Lower lobe of right lung (tissue), 2 donors: ENCODE measurements around the gene AOPEP. TPM values are rescaled to one million over a fixed set of nuclear protein-coding genes. Genes with fewer than 3 reads are reported as not detected.

Experiments used
- ATAC-seq, 2 donors: fragments of 200-7000 bp; cut with Tn5 transposase; one replicate each; pipeline ENCODE4 v1.9.1; 2020 to 2022; ENCODE audit warnings: mild to moderate bottlenecking in 2 of 2, moderate library complexity in 2 of 2
- DNase-seq: peaks from one replicate; pipeline ENCODE4 v3.0.0-alpha.2; 2020
- H3K27ac ChIP-seq: fragments of 200-600 bp; one replicate; pipeline ENCODE4 v1.8.0; 2022
- H3K27me3 ChIP-seq: fragments of 200-600 bp; one replicate; pipeline ENCODE4 v1.8.0; 2022; ENCODE audit warnings: low read depth
- H3K36me3 ChIP-seq: fragments of 200-600 bp; one replicate; pipeline ENCODE4 v1.8.0; 2022; ENCODE audit warnings: mild to moderate bottlenecking
- H3K4me1 ChIP-seq: fragments of 200-600 bp; one replicate; pipeline ENCODE4 v1.8.0; 2022
- H3K4me3 ChIP-seq: fragments of 200-600 bp; one replicate; pipeline ENCODE4 v1.8.0; 2022; ENCODE audit warnings: mild to moderate bottlenecking
- H3K9me3 ChIP-seq: fragments of 200-600 bp; one replicate; pipeline ENCODE4 v1.8.0; 2022
- CTCF ChIP-seq: fragments of 200-600 bp; IDR thresholded peaks from one replicate; pipeline ENCODE4 v1.8.0; 2022; ENCODE audit warnings: antibody characterized with exemption, mild to moderate bottlenecking
- intact Hi-C: fragments of 100-400 bp; cut with DNase I; formaldehyde crosslinking; loops from one replicate; pipeline ENCODE4 v1.11.0; 2022
- total RNA-seq: library from RNA; stranded (reverse); fragmentation: NEBNext Ultra II Directional; extraction: Animal tissue kit (Norgen Biotek cat#: 25700); gene quantifications from one replicate; pipeline ENCODE4 v1.2.1, GENCODE V29; 2021
- donor health status: DM: no; HTN: yes; CAD: no; lungs with severe emphysema.

Gene AOPEP
- total RNA-seq, 1 donor from 2014 or later, result 63.7 TPM

- peak overlapping the region; percentile 96 for H3K27ac ChIP-seq
- peak; percentile 66 to 73 for ATAC-seq
- intact Hi-C loops, result no loop called here
Measured at GRCh38 chr9:95003689-95004410, 277.4 kb downstream of the AOPEP start.

GRCh38 chr9:95004411-95005277, 278.1 kb downstream of the AOPEP start:
- intact Hi-C loops, result no loop called here
- ATAC-seq (peak; percentile 73 to 79), DNase-seq (peak; percentile 78)
- Histone ChIP-seq H3K27me3 (no peaks in the 10 kb centered on the region), H3K4me1 (peaks cover 38% of the 10 kb centered on the region), H3K27ac (peak overlapping the region; percentile 96), H3K4me3 (peak overlapping the region; percentile 67), H3K9me3 (no peaks in the 10 kb centered on the region), H3K36me3 (no peaks in the 10 kb centered on the region)
- TF ChIP-seq CTCF, result no peak

More at GRCh38 chr9:95003689-95004410, 277.4 kb downstream of the AOPEP start:
- H3K4me1 ChIP-seq, result peaks cover 33% of the 10 kb centered on the region
- peak; percentile 71 for DNase-seq
- no peaks in the 10 kb centered on the region for H3K36me3 ChIP-seq
- no peaks in the 10 kb centered on the region for H3K9me3 ChIP-seq
- no peaks in the 10 kb centered on the region for H3K27me3 ChIP-seq
- peak overlapping the region; percentile 67 for H3K4me3 ChIP-seq
- no peak for TF ChIP-seq CTCF

GRCh38 chr9:95005278-95006143, 279.0 kb downstream of the AOPEP start:
- peak overlapping the region; percentile 67 for H3K4me3 ChIP-seq
- DNase-seq, result no peak
- ATAC-seq, result peak in 1 of 2 donors; percentile 1
- H3K36me3 ChIP-seq, result peaks cover 3% of the 10 kb centered on the region
- H3K4me1 ChIP-seq, result peaks cover 38% of the 10 kb centered on the region
- intact Hi-C loops, result no loop called here
- peak overlapping the region; percentile 96 for H3K27ac ChIP-seq
- no peaks in the 10 kb centered on the region for H3K9me3 ChIP-seq
- H3K27me3 ChIP-seq, result no peaks in the 10 kb centered on the region
- no peak for TF ChIP-seq CTCF

- Histone ChIP-seq H3K4me1 (peaks cover 38% of the 10 kb centered on the region), H3K9me3 (no peaks in the 10 kb centered on the region), H3K27me3 (no peaks in the 10 kb centered on the region), H3K27ac (peak overlapping the region; percentile 96), H3K36me3 (peaks cover 15% of the 10 kb centered on the region), H3K4me3 (peak overlapping the region; percentile 67)
- intact Hi-C loops, result no loop called here
- DNase-seq, result no peak
- TF ChIP-seq CTCF, result no peak
- ATAC-seq, result no peak
Measured at GRCh38 chr9:95007226-95007869, 280.8 kb downstream of the AOPEP start.
